Measurements from ENCODE around the gene SHROOM4. TPM values are rescaled to one million over a fixed set of nuclear protein-coding genes. Genes with fewer than 3 reads are reported as not detected.

SHROOM4 gene
- total and polyA plus RNA-seq, 7 donors: 1.8 to 11.2 (median 5.1) TPM

- no peak for ATAC-seq
- no peak overlapping the region for H3K27ac ChIP-seq
- no peak for TF ChIP-seq CTCF (IDR thresholded peaks at IDR 0.05)
- no peak overlapping the region for H3K4me3 ChIP-seq
- WGBS, 3 donors: 73 to 84% (median 78%) methylated on average over 1 of the region's 1 CpG
- intact Hi-C loops (cut with DNase I): no loop called here
- H3K36me3 ChIP-seq (ENCODE audit: insufficient read depth in 1 of 2, low read depth in 1 of 2): no peaks in the 10 kb centered on the region
- no peaks in the 10 kb centered on the region for H3K9me3 ChIP-seq
- DNase-seq: no peak
- no peaks in the 10 kb centered on the region for H3K4me1 ChIP-seq
- H3K27me3 ChIP-seq (ENCODE audit: insufficient read depth in 3 of 3, low read length in 2 of 3): peaks cover 0 to 17% (median 0%) of the 10 kb centered on the region in 3 donors
Observed at GRCh38 chrX:50723006-50723405, 91.0 kb downstream of the SHROOM4 start.

- TF ChIP-seq CTCF (IDR thresholded peaks at IDR 0.05): no peak
- Histone ChIP-seq H3K4me1 (no peaks in the 10 kb centered on the region), H3K4me3 (no peak overlapping the region), H3K9me3 (no peaks in the 10 kb centered on the region), H3K27ac (no peak overlapping the region), H3K27me3 (ENCODE audit: insufficient read depth in 3 of 3, low read length in 2 of 3) (peaks cover 0 to 12% (median 0%) of the 10 kb centered on the region in 3 donors), H3K36me3 (ENCODE audit: insufficient read depth in 1 of 2, low read depth in 1 of 2) (no peaks in the 10 kb centered on the region)
- DNase-seq (no peak), ATAC-seq (no peak)
- WGBS, 3 donors: 78 to 90% (median 89%) methylated on average over 1 of the region's 1 CpG
- intact Hi-C loops (cut with DNase I): no loop called here
Observed at GRCh38 chrX:50721764-50722521, 92.1 kb downstream of the SHROOM4 start.

- intact Hi-C loops (cut with DNase I): no loop called here
- Histone ChIP-seq H3K27me3 (ENCODE audit: insufficient read depth in 3 of 3, low read length in 2 of 3) (peaks cover 0 to 11% (median 0%) of the 10 kb centered on the region in 3 donors), H3K36me3 (ENCODE audit: insufficient read depth in 1 of 2, low read depth in 1 of 2) (no peaks in the 10 kb centered on the region), H3K4me1 (no peaks in the 10 kb centered on the region), H3K27ac (no peak overlapping the region), H3K9me3 (no peaks in the 10 kb centered on the region), H3K4me3 (no peak overlapping the region)
- DNase-seq: no peak
- ATAC-seq: no peak
- TF ChIP-seq CTCF (IDR thresholded peaks at IDR 0.05): no peak
- WGBS, 3 donors: 81 to 88% (median 87%) methylated on average over 2 of the region's 2 CpGs
Observed at GRCh38 chrX:50719614-50720013, 94.4 kb downstream of the SHROOM4 start.

GRCh38 chrX:50718776-50719175 lies 95.2 kb downstream of the SHROOM4 start:
- H3K27me3 ChIP-seq (ENCODE audit: insufficient read depth in 3 of 3, low read length in 2 of 3): peaks cover 0 to 3% (median 0%) of the 10 kb centered on the region in 3 donors
- no peak for ATAC-seq
- no peak for TF ChIP-seq CTCF (IDR thresholded peaks at IDR 0.05)

More at GRCh38 chrX:50718776-50719175, 95.2 kb downstream of the SHROOM4 start:
- 59 to 87% (median 85%) methylated on average over 1 of the region's 1 CpG for WGBS, 3 donors
- Histone ChIP-seq H3K9me3 (no peaks in the 10 kb centered on the region), H3K4me3 (no peak overlapping the region), H3K27ac (no peak overlapping the region), H3K36me3 (ENCODE audit: insufficient read depth in 1 of 2, low read depth in 1 of 2) (no peaks in the 10 kb centered on the region), H3K4me1 (no peaks in the 10 kb centered on the region)
- intact Hi-C loops (cut with DNase I): no loop called here
- DNase-seq: no peak

Measured in psoas muscle (tissue), 8 donors.